Measurements from ENCODE around the gene GLI3. TPM values are rescaled to one million over a fixed set of nuclear protein-coding genes. Genes with fewer than 3 reads are reported as not detected.
A peak's percentile ranks its signal among the peaks of the same experiment; 100 is the strongest.

Gene GLI3
- polyA plus RNA-seq, 6 donors from 2014 or later = not detected

- Mint-ChIP-seq H3K27me3 (peaks cover 0 to 15% (median 8%) of the 10 kb centered on the region in 3 donors), H3K4me3 (no peak overlapping the region), H3K9me3 (peaks cover 0 to 3% (median 0%) of the 10 kb centered on the region in 7 donors), H3K36me3 (no peaks in the 10 kb centered on the region), H3K4me1 (peaks cover 0 to 4% (median 3%) of the 10 kb centered on the region in 3 donors), H3K27ac (peak overlapping the region in 1 of 6 donors; percentile 53)
- no peak for DNase-seq
- ATAC-seq (ENCODE audit: low read depth in 2 of 2) = peak in 1 of 2 donors; percentile 42
Observed at GRCh38 chr7:42080841-42081586, 156.0 kb downstream of the GLI3 start.

- no peaks in the 10 kb centered on the region for H3K36me3 Mint-ChIP-seq
- peaks cover 0 to 4% (median 3%) of the 10 kb centered on the region in 3 donors for H3K4me1 Mint-ChIP-seq
- ATAC-seq (ENCODE audit: low read depth in 2 of 2) (no peak), DNase-seq (no peak)
- H3K27ac Mint-ChIP-seq = peak overlapping the region in 1 of 6 donors; percentile 35
- peaks cover 0 to 9% (median 4%) of the 10 kb centered on the region in 3 donors for H3K27me3 Mint-ChIP-seq
- H3K9me3 Mint-ChIP-seq = peaks cover 0 to 2% (median 0%) of the 10 kb centered on the region in 7 donors
- no peak overlapping the region for H3K4me3 Mint-ChIP-seq
Observed at GRCh38 chr7:42077271-42078135, 159.5 kb downstream of the GLI3 start.

- peaks cover 0 to 4% (median 3%) of the 10 kb centered on the region in 3 donors for H3K4me1 Mint-ChIP-seq
- peaks cover 0 to 2% (median 0%) of the 10 kb centered on the region in 7 donors for H3K9me3 Mint-ChIP-seq
Observed at GRCh38 chr7:42076870-42077269, 160.1 kb downstream of the GLI3 start.

GRCh38 chr7:42075418-42075817 lies 161.6 kb downstream of the GLI3 start:
- H3K27ac Mint-ChIP-seq = no peak overlapping the region
- peaks cover 0 to 2% (median 0%) of the 10 kb centered on the region in 7 donors for H3K9me3 Mint-ChIP-seq
- no peak overlapping the region for H3K4me3 Mint-ChIP-seq

More at GRCh38 chr7:42076870-42077269, 160.1 kb downstream of the GLI3 start:
- DNase-seq (no peak), ATAC-seq (ENCODE audit: low read depth in 2 of 2) (no peak)
- Mint-ChIP-seq H3K36me3 (no peaks in the 10 kb centered on the region), H3K4me3 (no peak overlapping the region), H3K27ac (no peak overlapping the region), H3K27me3 (peaks cover 0 to 4% (median 3%) of the 10 kb centered on the region in 3 donors)

GRCh38 chr7:42074076-42074475 lies 162.9 kb downstream of the GLI3 start:
- Mint-ChIP-seq H3K4me3 (no peak overlapping the region), H3K27ac (no peak overlapping the region), H3K36me3 (no peaks in the 10 kb centered on the region), H3K4me1 (no peaks in the 10 kb centered on the region), H3K27me3 (peaks cover 0 to 4% (median 0%) of the 10 kb centered on the region in 3 donors), H3K9me3 (peaks cover 0 to 2% (median 0%) of the 10 kb centered on the region in 7 donors)
- ATAC-seq (ENCODE audit: low read depth in 2 of 2) (no peak), DNase-seq (no peak)

More at GRCh38 chr7:42075418-42075817, 161.6 kb downstream of the GLI3 start:
- Mint-ChIP-seq H3K36me3 (no peaks in the 10 kb centered on the region), H3K27me3 (peaks cover 0 to 4% (median 0%) of the 10 kb centered on the region in 3 donors), H3K4me1 (no peaks in the 10 kb centered on the region)
- ATAC-seq (ENCODE audit: low read depth in 2 of 2) = no peak
- DNase-seq = no peak

- no peak for DNase-seq
- H3K4me3 Mint-ChIP-seq = no peak overlapping the region
- ATAC-seq (ENCODE audit: low read depth in 2 of 2) = no peak
- peaks cover 0 to 2% (median 0%) of the 10 kb centered on the region in 7 donors for H3K9me3 Mint-ChIP-seq
- no peaks in the 10 kb centered on the region for H3K36me3 Mint-ChIP-seq
- H3K27ac Mint-ChIP-seq = no peak overlapping the region
- no peaks in the 10 kb centered on the region for H3K4me1 Mint-ChIP-seq
- H3K27me3 Mint-ChIP-seq = peaks cover 0 to 4% (median 0%) of the 10 kb centered on the region in 3 donors
Observed at GRCh38 chr7:42071372-42072261, 165.4 kb downstream of the GLI3 start.

GRCh38 chr7:42070068-42070467 lies 166.9 kb downstream of the GLI3 start:
- no peak overlapping the region for H3K4me3 Mint-ChIP-seq
- no peak overlapping the region for H3K27ac Mint-ChIP-seq
- H3K4me1 Mint-ChIP-seq = no peaks in the 10 kb centered on the region
- ATAC-seq (ENCODE audit: low read depth in 2 of 2) (no peak), DNase-seq (no peak)
- H3K36me3 Mint-ChIP-seq = no peaks in the 10 kb centered on the region
- peaks cover 0 to 2% (median 0%) of the 10 kb centered on the region in 7 donors for H3K9me3 Mint-ChIP-seq
- peaks cover 0 to 4% (median 0%) of the 10 kb centered on the region in 3 donors for H3K27me3 Mint-ChIP-seq

- no peak for DNase-seq
- Mint-ChIP-seq H3K4me3 (no peak overlapping the region), H3K27ac (no peak overlapping the region), H3K9me3 (peaks cover 0 to 2% (median 0%) of the 10 kb centered on the region in 7 donors), H3K4me1 (no peaks in the 10 kb centered on the region), H3K27me3 (peaks cover 0 to 4% (median 0%) of the 10 kb centered on the region in 3 donors), H3K36me3 (no peaks in the 10 kb centered on the region)
- no peak for ATAC-seq (ENCODE audit: low read depth in 2 of 2)
Observed at GRCh38 chr7:42069590-42069989, 167.4 kb downstream of the GLI3 start.

GRCh38 chr7:42068554-42069280 lies 168.3 kb downstream of the GLI3 start:
- no peaks in the 10 kb centered on the region for H3K36me3 Mint-ChIP-seq
- H3K4me1 Mint-ChIP-seq = no peaks in the 10 kb centered on the region
- no peaks in the 10 kb centered on the region for H3K27me3 Mint-ChIP-seq
- DNase-seq (no peak), ATAC-seq (ENCODE audit: low read depth in 2 of 2) (no peak)
- H3K9me3 Mint-ChIP-seq = no peaks in the 10 kb centered on the region
- no peak overlapping the region for H3K27ac Mint-ChIP-seq
- no peak overlapping the region for H3K4me3 Mint-ChIP-seq

- H3K9me3 Mint-ChIP-seq = no peaks in the 10 kb centered on the region
- DNase-seq = no peak
- H3K36me3 Mint-ChIP-seq = no peaks in the 10 kb centered on the region
- H3K27me3 Mint-ChIP-seq = no peaks in the 10 kb centered on the region
- H3K4me3 Mint-ChIP-seq = no peak overlapping the region
- no peak for ATAC-seq (ENCODE audit: low read depth in 2 of 2)
- no peaks in the 10 kb centered on the region for H3K4me1 Mint-ChIP-seq
- H3K27ac Mint-ChIP-seq = no peak overlapping the region
Observed at GRCh38 chr7:42065942-42066341, 171.1 kb downstream of the GLI3 start.

- no peak overlapping the region for H3K27ac Mint-ChIP-seq
- no peaks in the 10 kb centered on the region for H3K4me1 Mint-ChIP-seq
- no peak overlapping the region for H3K4me3 Mint-ChIP-seq
- no peak for ATAC-seq (ENCODE audit: low read depth in 2 of 2)
- H3K9me3 Mint-ChIP-seq = no peaks in the 10 kb centered on the region
- no peak for DNase-seq
- no peaks in the 10 kb centered on the region for H3K27me3 Mint-ChIP-seq
- H3K36me3 Mint-ChIP-seq = no peaks in the 10 kb centered on the region
Observed at GRCh38 chr7:42065015-42065414, 172.0 kb downstream of the GLI3 start.

- DNase-seq (no peak), ATAC-seq (ENCODE audit: low read depth in 2 of 2) (no peak)
- Mint-ChIP-seq H3K4me3 (no peak overlapping the region), H3K27me3 (peaks cover 0 to 3% (median 0%) of the 10 kb centered on the region in 3 donors), H3K9me3 (no peaks in the 10 kb centered on the region), H3K27ac (no peak overlapping the region), H3K36me3 (no peaks in the 10 kb centered on the region), H3K4me1 (no peaks in the 10 kb centered on the region)
Observed at GRCh38 chr7:42064534-42064933, 172.5 kb downstream of the GLI3 start.
